Endothelial cell (in vitro differentiated cells): ENCODE results near the gene SLC25A5. TPM values are rescaled to one million over a fixed set of nuclear protein-coding genes. Genes with fewer than 3 reads are reported as not detected.
A peak's percentile ranks its signal among the peaks of the same experiment; 100 is the strongest.

Experiments
- DNase-seq: peaks from one replicate; pipeline ENCODE4 v3.0.0; 2021; ENCODE audit warnings: low spot score
- H3K27ac Mint-ChIP-seq: one replicate; pipeline ENCODE4 v1.8.0; 2021; ENCODE audit warnings: mixed read lengths, inconsistent platforms; ENCODE audit not compliant: unreplicated experiment
- H3K27me3 Mint-ChIP-seq: one replicate; pipeline ENCODE4 v1.8.0; 2021; ENCODE audit warnings: mild to moderate bottlenecking, moderate library complexity, mixed read lengths, inconsistent platforms; ENCODE audit not compliant: unreplicated experiment
- H3K36me3 Mint-ChIP-seq: one replicate; pipeline ENCODE4 v1.8.0; 2021; ENCODE audit warnings: mild to moderate bottlenecking, low read depth, mixed read lengths, inconsistent platforms; ENCODE audit not compliant: unreplicated experiment
- H3K4me1 Mint-ChIP-seq: one replicate; pipeline ENCODE4 v1.8.0; 2021; ENCODE audit warnings: mild to moderate bottlenecking, mixed read lengths, inconsistent platforms; ENCODE audit not compliant: unreplicated experiment
- H3K4me3 Mint-ChIP-seq: one replicate; pipeline ENCODE4 v1.8.0; 2021; ENCODE audit warnings: mild to moderate bottlenecking, mixed read lengths, inconsistent platforms; ENCODE audit not compliant: unreplicated experiment
- H3K9me3 Mint-ChIP-seq: one replicate; pipeline ENCODE4 v1.8.0; 2021; ENCODE audit warnings: mixed read lengths, inconsistent platforms; ENCODE audit not compliant: unreplicated experiment
- CTCF ChIP-seq: fragments of 200-600 bp; sonication (generic); IDR thresholded peaks from one replicate; pipeline ENCODE4 v1.5.0; 2021; ENCODE audit warnings: antibody characterized with exemption; ENCODE audit not compliant: unreplicated experiment
- long read RNA-seq: library from polyadenylated mRNA; unstranded; transcript quantifications from one replicate; pipeline ENCODE4 v2.0.0, GENCODE V29; 2020; ENCODE audit not compliant: unreplicated experiment
- total RNA-seq: library from RNA; stranded (reverse); fragmentation: NEBNext Ultra II Directional; extraction: Animal tissue kit (Norgen Biotek cat#: 25700); gene quantifications from one replicate; pipeline ENCODE4 v1.2.1, GENCODE V29; 2021; ENCODE audit not compliant: unreplicated experiment

Gene SLC25A5
- 305 TPM for total RNA-seq
- long read RNA-seq, transcript SLC25A5-201 (4 exons, 1,274 nt), result major isoform, 283 of 298 reads
- long read RNA-seq, partial matches to known transcripts, result 2 of 298 reads
- long read RNA-seq, other reads (novel, unspliced or antisense), result 12 of 298 reads

- TF ChIP-seq CTCF, result no peak
- H3K4me3 Mint-ChIP-seq, result peak within 1 kb of the TSS; percentile 86
- no peaks in the 10 kb centered on the region for H3K9me3 Mint-ChIP-seq
- DNase-seq, result peak; percentile 75
- peaks cover 3% of the 10 kb centered on the region for H3K27me3 Mint-ChIP-seq
- peak within 1 kb of the TSS; percentile 86 for H3K27ac Mint-ChIP-seq
- peaks cover 9% of the 10 kb centered on the region for H3K36me3 Mint-ChIP-seq
- peaks cover 4% of the 10 kb centered on the region for H3K4me1 Mint-ChIP-seq
Measured at GRCh38 chrX:119467842-119468550, at the start of gene SLC25A5. Gene SLC25A5, plus strand, starts transcription at chrX:119468444. Its CDS starts 72 bp downstream, at chrX:119468516.

GRCh38 chrX:119419146-119419545 is 49.1 kb upstream of the SLC25A5 start:
- H3K9me3 Mint-ChIP-seq, result no peaks in the 10 kb centered on the region
- no peaks in the 10 kb centered on the region for H3K4me1 Mint-ChIP-seq

GRCh38 chrX:119419898-119420297 is 48.3 kb upstream of the SLC25A5 start:
- Mint-ChIP-seq H3K27ac (no peak overlapping the region), H3K36me3 (peaks cover 7% of the 10 kb centered on the region), H3K4me1 (no peaks in the 10 kb centered on the region), H3K4me3 (no peak overlapping the region), H3K9me3 (no peaks in the 10 kb centered on the region), H3K27me3 (no peaks in the 10 kb centered on the region)
- DNase-seq, result no peak
- TF ChIP-seq CTCF, result no peak

More at GRCh38 chrX:119419146-119419545, 49.1 kb upstream of the SLC25A5 start:
- TF ChIP-seq CTCF, result no peak
- no peak overlapping the region for H3K27ac Mint-ChIP-seq
- DNase-seq, result no peak
- no peaks in the 10 kb centered on the region for H3K27me3 Mint-ChIP-seq
- no peak overlapping the region for H3K4me3 Mint-ChIP-seq
- peaks cover 7% of the 10 kb centered on the region for H3K36me3 Mint-ChIP-seq

- Mint-ChIP-seq H3K9me3 (no peaks in the 10 kb centered on the region), H3K27me3 (no peaks in the 10 kb centered on the region), H3K4me1 (no peaks in the 10 kb centered on the region), H3K36me3 (peaks cover 7% of the 10 kb centered on the region), H3K27ac (no peak overlapping the region), H3K4me3 (no peak overlapping the region)
- DNase-seq, result no peak
- TF ChIP-seq CTCF, result no peak
Measured at GRCh38 chrX:119421016-119421705, 47.1 kb upstream of the SLC25A5 start.

GRCh38 chrX:119423631-119424030 is 44.6 kb upstream of the SLC25A5 start:
- Mint-ChIP-seq H3K9me3 (no peaks in the 10 kb centered on the region), H3K36me3 (peaks cover 6% of the 10 kb centered on the region), H3K4me3 (no peak overlapping the region), H3K4me1 (peaks cover 3% of the 10 kb centered on the region), H3K27me3 (no peaks in the 10 kb centered on the region), H3K27ac (no peak overlapping the region)
- no peak for DNase-seq
- TF ChIP-seq CTCF, result no peak
